Panc1 (cell line): ENCODE results near the gene POLA1. TPM values are rescaled to one million over a fixed set of nuclear protein-coding genes. Genes with fewer than 3 reads are reported as not detected.
A peak's percentile ranks its signal among the peaks of the same experiment; 100 is the strongest.

Experiments
- ATAC-seq: fragments of 200-7000 bp; cut with Tn5 transposase; 2 replicates; pipeline ENCODE4 v1.9.1; 2020; ENCODE audit warnings: mild to moderate bottlenecking, moderate library complexity
- BruUV-seq: library from RNA; stranded (reverse); fragments of 400-500 nt; replicated peaks from 2 replicates; lab custom pipeline; 2021; lab: Mats Ljungman, UMichigan
- CTCF ChIA-PET: fragments of 300-600 bp; sonication (Branson Sonifier 250); formaldehyde crosslinking; loops from one replicate; lab custom pipeline; 2022; ENCODE audit warnings: antibody characterized with exemption; lab: Charles Lee
- POLR2A ChIA-PET: fragments of 300-600 bp; sonication (Branson Sonifier 250); formaldehyde crosslinking; loops from one replicate; lab custom pipeline; 2022; ENCODE audit warnings: antibody characterized with exemption; lab: Charles Lee
- DNase-seq: peaks from one replicate; pipeline ENCODE4 v3.0.0-alpha.2; 2010; ENCODE audit warnings: low read depth, low spot score
- H3K27ac ChIP-seq: 2 replicates; pipeline ENCODE4 v1.5.1; 2011; ENCODE audit warnings: mild to moderate bottlenecking, low read length, inconsistent platforms
- H3K27me3 ChIP-seq: fragments of 200-500 bp; sonication (Bioruptor generic); 2 replicates; pipeline ENCODE4 v1.6.0; 2014; ENCODE audit warnings: low read length, inconsistent platforms; ENCODE audit not compliant: control insufficient read depth, insufficient read depth
- H3K36me3 ChIP-seq: fragments of 200-500 bp; sonication (Bioruptor generic); 2 replicates; pipeline ENCODE4 v1.5.1; 2014; ENCODE audit warnings: inconsistent platforms, mild to moderate bottlenecking, low read length, moderate library complexity; ENCODE audit not compliant: control insufficient read depth, insufficient read depth
- H3K4me1 ChIP-seq: 2 replicates; pipeline ENCODE4 v1.5.1; 2011; ENCODE audit warnings: inconsistent platforms, mild to moderate bottlenecking, low read length, moderate library complexity; ENCODE audit not compliant: control insufficient read depth, insufficient read depth
- H3K4me3 ChIP-seq, 2 experiments: 2 replicates each; pipeline ENCODE4 v1.5.1; 2011 to 2012; ENCODE audit warnings: low read depth in 2 of 2, low read length in 2 of 2, mild to moderate bottlenecking in 2 of 2, inconsistent platforms in 1 of 2, moderate library complexity in 1 of 2
- H3K9me3 ChIP-seq: fragments of 200-500 bp; sonication (Bioruptor generic); 2 replicates; pipeline ENCODE4 v1.5.1; 2014; ENCODE audit warnings: low read depth, mild to moderate bottlenecking, inconsistent platforms, low read length, moderate library complexity; ENCODE audit not compliant: control insufficient read depth, insufficient read depth
- POLR2AphosphoS5 ChIP-seq: IDR thresholded peaks from 2 replicates; pipeline ENCODE4 v1.6.1; 2012; ENCODE audit warnings: mild to moderate bottlenecking, low read depth, low read length, moderate library complexity
- REST ChIP-seq, 2 experiments: IDR thresholded peaks; 2 replicates each; pipeline ENCODE4 v1.6.1; 2011 to 2012; ENCODE audit warnings: low read depth in 2 of 2, control low read depth in 1 of 2, low read length in 1 of 2, mild to moderate bottlenecking in 1 of 2, moderate library complexity in 1 of 2; ENCODE audit not compliant: insufficient read depth in 1 of 2
- SIN3A ChIP-seq: IDR thresholded peaks from 2 replicates; pipeline ENCODE4 v1.6.1; 2012; ENCODE audit warnings: low read depth, mild to moderate bottlenecking, low read length, moderate library complexity, borderline replicate concordance; ENCODE audit not compliant: insufficient read depth
- TCF7L2 ChIP-seq: IDR thresholded peaks from 2 replicates; pipeline ENCODE4 v1.6.1; 2011; ENCODE audit warnings: mild to moderate bottlenecking, low read depth, low read length, inconsistent platforms
- in situ Hi-C: cut with HindIII; loops from 2 replicates; pipeline ENCODE4 v1.10.0; 2016; ENCODE audit warnings: low sequenced_read_pairs, low pct_unique_long_range_greater_than_20kb
- intact Hi-C: fragments of 100-400 bp; cut with micrococcal nuclease; formaldehyde crosslinking; loops from one replicate; pipeline ENCODE4 v1.10.0; 2022; ENCODE audit not compliant: unreplicated experiment
- total RNA-seq: library from RNA; stranded (reverse); gene quantifications from one replicate; pipeline ENCODE4 v1.2.1, GENCODE V29; 2021; ENCODE audit not compliant: unreplicated experiment
- TF ChIP-seq, protein P1 (sequence below): fragments of 450-650 bp; IDR thresholded peaks from 2 replicates; pipeline ENCODE4 v1.5.1; 2017; ENCODE audit warnings: mild to moderate bottlenecking

POLA1 gene
- total RNA-seq, 1 experiment from 2014 or later, result 10.5 TPM

DNA sequence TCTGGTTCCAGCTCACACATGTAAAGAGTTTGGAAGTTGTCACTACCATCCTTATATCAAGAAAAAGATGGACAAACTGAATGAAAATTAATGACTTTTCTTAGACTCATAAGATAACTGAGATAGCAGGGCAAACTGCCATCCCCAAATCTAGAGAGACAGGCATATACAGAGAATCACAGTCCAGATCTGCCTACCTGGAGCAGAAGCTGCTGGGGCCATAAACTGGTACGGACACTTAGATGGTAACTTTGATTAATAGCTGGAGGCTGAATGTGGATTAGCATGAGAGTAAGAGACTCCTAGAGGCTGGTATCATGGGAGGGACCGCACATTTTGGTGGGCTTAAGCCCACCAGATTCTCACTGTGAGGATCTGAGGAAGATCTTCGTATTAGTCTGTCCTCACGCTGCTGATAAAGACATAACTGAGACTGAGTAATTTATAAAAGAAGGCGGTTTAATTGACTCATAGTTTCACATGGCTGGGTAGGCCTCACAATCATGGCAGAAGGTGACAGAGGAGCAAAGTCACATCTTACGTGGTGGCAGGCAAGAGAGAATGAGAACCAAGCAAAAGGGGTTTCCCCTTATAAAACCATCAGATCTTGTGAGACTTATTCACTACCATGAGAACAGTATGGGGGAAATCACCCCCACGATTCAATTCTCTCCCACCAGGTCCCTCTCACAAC lies 10.8 kb upstream of the POLA1 start (continued):
- TF ChIP-seq, protein P1, sequence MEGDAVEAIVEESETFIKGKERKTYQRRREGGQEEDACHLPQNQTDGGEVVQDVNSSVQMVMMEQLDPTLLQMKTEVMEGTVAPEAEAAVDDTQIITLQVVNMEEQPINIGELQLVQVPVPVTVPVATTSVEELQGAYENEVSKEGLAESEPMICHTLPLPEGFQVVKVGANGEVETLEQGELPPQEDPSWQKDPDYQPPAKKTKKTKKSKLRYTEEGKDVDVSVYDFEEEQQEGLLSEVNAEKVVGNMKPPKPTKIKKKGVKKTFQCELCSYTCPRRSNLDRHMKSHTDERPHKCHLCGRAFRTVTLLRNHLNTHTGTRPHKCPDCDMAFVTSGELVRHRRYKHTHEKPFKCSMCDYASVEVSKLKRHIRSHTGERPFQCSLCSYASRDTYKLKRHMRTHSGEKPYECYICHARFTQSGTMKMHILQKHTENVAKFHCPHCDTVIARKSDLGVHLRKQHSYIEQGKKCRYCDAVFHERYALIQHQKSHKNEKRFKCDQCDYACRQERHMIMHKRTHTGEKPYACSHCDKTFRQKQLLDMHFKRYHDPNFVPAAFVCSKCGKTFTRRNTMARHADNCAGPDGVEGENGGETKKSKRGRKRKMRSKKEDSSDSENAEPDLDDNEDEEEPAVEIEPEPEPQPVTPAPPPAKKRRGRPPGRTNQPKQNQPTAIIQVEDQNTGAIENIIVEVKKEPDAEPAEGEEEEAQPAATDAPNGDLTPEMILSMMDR, result no peak

DNA sequence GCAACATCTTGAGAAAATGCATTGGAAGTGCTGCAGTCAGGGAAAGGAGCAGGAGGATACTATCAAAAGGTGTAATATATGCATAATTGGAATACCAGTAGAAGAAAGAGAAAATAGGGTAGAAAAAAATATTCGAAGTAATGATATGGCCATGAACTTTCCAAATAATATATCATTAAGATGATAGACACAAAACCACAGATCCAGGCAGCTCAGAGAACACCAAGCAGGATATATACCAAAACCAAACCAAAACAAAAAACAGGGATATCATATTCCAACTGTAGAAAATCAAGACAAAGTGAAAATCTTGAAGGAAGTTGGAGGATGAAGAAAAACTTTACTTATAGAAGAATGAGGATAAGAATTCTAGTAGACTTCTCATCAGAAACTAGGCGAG lies 9.7 kb upstream of the POLA1 start:
- Histone ChIP-seq H3K36me3 (no peaks in the 10 kb centered on the region), H3K9me3 (no peaks in the 10 kb centered on the region), H3K27ac (no peak overlapping the region), H3K4me1 (no peaks in the 10 kb centered on the region), H3K27me3 (no peaks in the 10 kb centered on the region), H3K4me3 (no peak overlapping the region)
- ATAC-seq, result no peak
- no peak for DNase-seq
- in situ Hi-C loops (no loop called here), intact Hi-C loops (no loop called here)
- no TSS peak for BruUV-seq
- CTCF ChIA-PET, result no interaction called here
- POLR2A ChIA-PET, result no interaction called here
- no peak for TF ChIP-seq TCF7L2
- TF ChIP-seq, protein P1, result no peak
- no peak for TF ChIP-seq SIN3A
- TF ChIP-seq REST (IDR thresholded peaks at IDR 0.05; ENCODE audit: insufficient read depth in 1 of 2, low read depth in 2 of 2, low read length in 1 of 2), result no peak

DNA sequence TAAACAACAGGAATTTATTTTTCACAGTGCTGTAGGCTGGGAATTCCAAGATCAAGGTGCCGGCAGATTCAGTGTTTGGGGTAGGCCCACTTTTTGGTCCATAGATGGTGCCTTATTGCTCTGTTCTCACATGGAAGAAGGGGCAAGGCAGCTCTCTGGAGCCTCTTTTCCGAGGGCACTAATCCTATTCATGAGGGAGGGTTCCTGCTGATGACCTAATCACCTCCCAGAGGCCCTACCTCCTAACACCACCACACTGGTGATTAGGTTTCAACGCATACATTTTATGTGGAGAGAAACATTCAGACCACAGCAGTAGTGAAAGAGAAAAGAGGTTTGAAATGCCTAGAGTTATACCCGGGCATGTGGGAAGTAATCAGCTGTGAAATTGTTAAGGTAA lies 1.4 kb upstream of the POLA1 start:
- Histone ChIP-seq H3K36me3 (no peaks in the 10 kb centered on the region), H3K4me1 (no peaks in the 10 kb centered on the region), H3K4me3 (no peak overlapping the region), H3K27ac (peak overlapping the region; percentile 12; the same call in 1 of the 2 replicates), H3K27me3 (no peaks in the 10 kb centered on the region), H3K9me3 (no peaks in the 10 kb centered on the region)
- DNase-seq (no peak), ATAC-seq (no peak)
- in situ Hi-C loops, result no loop called here
- no TSS peak for BruUV-seq
- intact Hi-C loops, result no loop called here
- ChIA-PET POLR2A (interaction anchor here (0.6 kb wide), 1 partner anchor 634 kb away, joined by 3 read pairs; no protein-coding TSS in a partner anchor), CTCF (no interaction called here)
- TF ChIP-seq TCF7L2 (no peak), SIN3A (no peak), POLR2AphosphoS5 (no peak), REST (IDR thresholded peaks at IDR 0.05; ENCODE audit: insufficient read depth in 1 of 2, low read depth in 2 of 2, low read length in 1 of 2) (no peak)
- TF ChIP-seq, protein P1, result no peak
